HG03039 (cell line): ENCODE measurements around the gene NDUFB10.
"Not testable (repeated sequence)": the region's sequence is repeated elsewhere in the genome, so short reads cannot be mapped to it uniquely, and the experiment has no call there.

Experiments
- ATAC-seq: cut with Tn5 transposase; IDR thresholded peaks from one replicate; pipeline ENCODE4 v1.9.1; 2021; ENCODE audit warnings: mild to moderate bottlenecking, moderate library complexity; ENCODE audit not compliant: unreplicated experiment

Gene NDUFB10

GRCh38 chr16:1923299-1924034 lies 35.9 kb upstream of the NDUFB10 start:
- ATAC-seq, result no peak

GRCh38 chr16:1924095-1924494 lies 35.2 kb upstream of the NDUFB10 start:
- ATAC-seq, result no peak

- no peak for ATAC-seq
Measured at GRCh38 chr16:1926271-1926670, 33.1 kb upstream of the NDUFB10 start.

- ATAC-seq, result no peak
Measured at GRCh38 chr16:1929105-1929504, 30.2 kb upstream of the NDUFB10 start.

GRCh38 chr16:1929578-1930337 lies 29.6 kb upstream of the NDUFB10 start:
- ATAC-seq, result peak; percentile 68

GRCh38 chr16:1930338-1930720 lies 29.0 kb upstream of the NDUFB10 start:
- ATAC-seq, result no peak

- ATAC-seq, result no peak
Measured at GRCh38 chr16:1932050-1933028, 27.0 kb upstream of the NDUFB10 start.

- no peak for ATAC-seq
Measured at GRCh38 chr16:1933097-1933661, 26.2 kb upstream of the NDUFB10 start.

GRCh38 chr16:1936945-1937479 lies 22.3 kb upstream of the NDUFB10 start:
- no peak for ATAC-seq

- ATAC-seq, result no peak
Measured at GRCh38 chr16:1938316-1938715, 21.0 kb upstream of the NDUFB10 start.

GRCh38 chr16:1938910-1939309 lies 20.4 kb upstream of the NDUFB10 start:
- no peak for ATAC-seq

GRCh38 chr16:1939833-1940232 lies 19.5 kb upstream of the NDUFB10 start:
- ATAC-seq, result not testable (repeated sequence)

GRCh38 chr16:1940273-1941161 lies 18.8 kb upstream of the NDUFB10 start:
- ATAC-seq, result no peak

- ATAC-seq, result no peak
Measured at GRCh38 chr16:1941162-1942046, 17.9 kb upstream of the NDUFB10 start.

- ATAC-seq, result no peak
Measured at GRCh38 chr16:1942047-1942809, 17.1 kb upstream of the NDUFB10 start.

GRCh38 chr16:1942810-1943726 lies 16.3 kb upstream of the NDUFB10 start, which contains the start of gene MSRB1:
TSS of gene MSRB1 (minus strand) at chr16:1943199. CDS start at chr16:1943156, 43 bp downstream.
- ATAC-seq, result peak; percentile 81
